Neural cell (in vitro differentiated cells): ENCODE results near the gene SND1. TPM values are rescaled to one million over a fixed set of nuclear protein-coding genes. Genes with fewer than 3 reads are reported as not detected.

Experiments
- H2AFZ ChIP-seq: fragments of 200-600, 300-800 bp; sonication (generic), shearing (Covaris generic); 2 replicates; pipeline ENCODE4 v1.6.0; 2014; ENCODE audit warnings: low read depth, mild to moderate bottlenecking, antibody characterized with exemption, low read length, moderate library complexity
- H3F3A ChIP-seq: fragments of 200-600 bp; shearing (Covaris generic); 2 replicates; pipeline ENCODE4 v1.6.1; 2016; ENCODE audit warnings: mild to moderate bottlenecking, moderate library complexity, mixed read lengths, antibody characterized with exemption, low read length; ENCODE audit not compliant: insufficient read depth, poor library complexity, severe bottlenecking
- H3K27ac ChIP-seq: fragments of 200-600, 300-800 bp; sonication (generic), shearing (Covaris generic); 2 replicates; pipeline ENCODE4 v1.5.1; 2014; ENCODE audit warnings: mild to moderate bottlenecking, low read length, moderate library complexity
- H3K27me3 ChIP-seq: fragments of 300-800, 200-600 bp; sonication (generic), shearing (Covaris generic); 2 replicates; pipeline ENCODE4 v1.6.0; 2014; ENCODE audit warnings: mild to moderate bottlenecking, low read depth, low read length, moderate library complexity; ENCODE audit not compliant: insufficient read depth
- H3K36me3 ChIP-seq: fragments of 300-800, 200-600 bp; sonication (generic), shearing (Covaris generic); 2 replicates; pipeline ENCODE4 v1.5.1; 2014; ENCODE audit warnings: mild to moderate bottlenecking, antibody characterized with exemption, low read length, moderate library complexity; ENCODE audit not compliant: insufficient read depth
- H3K4me2 ChIP-seq: fragments of 300-800, 200-600 bp; sonication (generic), shearing (Covaris generic); 2 replicates; pipeline ENCODE4 v1.6.0; 2014; ENCODE audit warnings: mild to moderate bottlenecking, low read length
- H3K4me3 ChIP-seq: fragments of 300-800, 200-600 bp; sonication (generic), shearing (Covaris generic); 2 replicates; pipeline ENCODE4 v1.5.1; 2014; ENCODE audit warnings: mild to moderate bottlenecking, low read length, moderate library complexity
- H3K79me2 ChIP-seq: fragments of 200-600 bp; shearing (Covaris generic); replicated peaks from 2 replicates; pipeline ENCODE4 v1.6.0; 2014; ENCODE audit warnings: mild to moderate bottlenecking, low read length, moderate library complexity; ENCODE audit not compliant: insufficient read depth
- H3K9ac ChIP-seq: fragments of 300-800, 200-600 bp; sonication (generic), shearing (Covaris generic); 2 replicates; pipeline ENCODE4 v1.6.1; 2016; ENCODE audit warnings: mild to moderate bottlenecking, low read length, mixed read lengths
- H3K9me2 ChIP-seq: fragments of 200-600 bp; shearing (Covaris generic); 2 replicates; pipeline ENCODE4 v1.6.1; 2016; ENCODE audit warnings: mild to moderate bottlenecking, low read length, mixed read lengths; ENCODE audit not compliant: insufficient read depth
- H3K9me3 ChIP-seq: fragments of 200-600, 300-800 bp; sonication (generic), shearing (Covaris generic); 2 replicates; pipeline ENCODE4 v1.6.1; 2016; ENCODE audit warnings: mild to moderate bottlenecking, mixed run types, low read length, moderate library complexity, mixed read lengths
- H4K20me1 ChIP-seq: fragments of 200-600 bp; shearing (Covaris generic); 2 replicates; pipeline ENCODE4 v1.6.1; 2016; ENCODE audit warnings: mild to moderate bottlenecking, mixed run types; ENCODE audit not compliant: insufficient read depth
- EP300 ChIP-seq: fragments of 450-650 bp; conservative IDR thresholded peaks from 2 replicates; pipeline ENCODE4 v1.6.1; 2014; ENCODE audit warnings: antibody characterized with exemption, mild to moderate bottlenecking, moderate library complexity; ENCODE audit not compliant: poor library complexity, severe bottlenecking
- EZH2 ChIP-seq: fragments of 200-600, 300-800 bp; shearing (Covaris generic), sonication (generic); IDR thresholded peaks from 2 replicates; pipeline ENCODE4 v1.6.1; 2014; ENCODE audit warnings: antibody characterized with exemption, low read length, borderline replicate concordance, mild to moderate bottlenecking; ENCODE audit not compliant: insufficient read depth, poor library complexity, severe bottlenecking
- MXI1 ChIP-seq: fragments of 450-650 bp; conservative IDR thresholded peaks from 2 replicates; pipeline ENCODE4 v1.6.1; 2014; ENCODE audit warnings: antibody characterized with exemption, mild to moderate bottlenecking; ENCODE audit not compliant: poor library complexity, severe bottlenecking
- POLR2AphosphoS5 ChIP-seq: IDR thresholded peaks from 2 replicates; pipeline ENCODE4 v1.6.1; 2012
- RAD21 ChIP-seq: fragments of 450-650 bp; conservative IDR thresholded peaks from 2 replicates; pipeline ENCODE4 v1.6.1; 2014; ENCODE audit warnings: antibody characterized with exemption, mild to moderate bottlenecking, moderate library complexity
- SMC3 ChIP-seq: fragments of 450-650 bp; conservative IDR thresholded peaks from 2 replicates; pipeline ENCODE4 v1.6.1; 2014; ENCODE audit warnings: antibody characterized with exemption, mild to moderate bottlenecking, moderate library complexity; ENCODE audit not compliant: poor library complexity
- TAF1 ChIP-seq: IDR thresholded peaks from 2 replicates; pipeline ENCODE4 v1.6.1; 2012; ENCODE audit warnings: low read depth
- polyA plus RNA-seq: library from polyadenylated mRNA; depleted of rRNA; stranded (reverse); fragments of >200 nt; gene quantifications from 2 replicates; pipeline ENCODE4 v1.2.3, GENCODE V29; 2014
- TF ChIP-seq, protein P1 (sequence below): fragments of 450-650 bp; IDR thresholded peaks from 2 replicates; pipeline ENCODE4 v1.5.1; 2014; ENCODE audit warnings: antibody characterized with exemption, mild to moderate bottlenecking, moderate library complexity; ENCODE audit not compliant: poor library complexity, severe bottlenecking
- TF ChIP-seq, protein P2 (sequence below): IDR thresholded peaks from 2 replicates; pipeline ENCODE4 v1.6.1; 2012; ENCODE audit warnings: borderline replicate concordance

Gene SND1
- polyA plus RNA-seq, 1 donor from 2014 or later: 37.4 TPM

DNA sequence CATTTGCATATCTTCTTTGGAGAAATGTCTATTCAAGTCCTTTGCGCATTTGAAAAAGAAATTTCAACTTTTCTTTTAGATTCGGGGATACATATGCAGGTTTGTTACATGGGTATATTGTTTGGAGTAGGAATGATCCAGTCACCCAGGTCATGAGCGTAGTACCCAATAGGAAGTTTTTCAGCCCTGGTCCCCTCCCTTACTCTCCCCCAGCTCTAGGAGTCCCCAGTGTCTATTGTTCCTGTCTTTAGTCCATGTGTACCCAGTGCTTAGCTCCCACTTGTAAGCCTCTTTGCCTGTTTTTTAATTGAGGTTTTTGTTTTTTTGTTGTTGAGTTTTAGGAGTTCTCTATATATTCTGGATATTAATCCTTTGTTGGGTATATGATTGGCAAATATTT lies 63.3 kb downstream of the SND1 start:
- no peak overlapping the region for H3K4me2 ChIP-seq
- no peaks in the 10 kb centered on the region for H3K79me2 ChIP-seq
- no peaks in the 10 kb centered on the region for H3K36me3 ChIP-seq
- TF ChIP-seq EZH2 (no peak), SMC3 (no peak), TAF1 (no peak), RAD21 (no peak), POLR2AphosphoS5 (no peak), EP300 (no peak), MXI1 (no peak)
- TF ChIP-seq, protein P1, sequence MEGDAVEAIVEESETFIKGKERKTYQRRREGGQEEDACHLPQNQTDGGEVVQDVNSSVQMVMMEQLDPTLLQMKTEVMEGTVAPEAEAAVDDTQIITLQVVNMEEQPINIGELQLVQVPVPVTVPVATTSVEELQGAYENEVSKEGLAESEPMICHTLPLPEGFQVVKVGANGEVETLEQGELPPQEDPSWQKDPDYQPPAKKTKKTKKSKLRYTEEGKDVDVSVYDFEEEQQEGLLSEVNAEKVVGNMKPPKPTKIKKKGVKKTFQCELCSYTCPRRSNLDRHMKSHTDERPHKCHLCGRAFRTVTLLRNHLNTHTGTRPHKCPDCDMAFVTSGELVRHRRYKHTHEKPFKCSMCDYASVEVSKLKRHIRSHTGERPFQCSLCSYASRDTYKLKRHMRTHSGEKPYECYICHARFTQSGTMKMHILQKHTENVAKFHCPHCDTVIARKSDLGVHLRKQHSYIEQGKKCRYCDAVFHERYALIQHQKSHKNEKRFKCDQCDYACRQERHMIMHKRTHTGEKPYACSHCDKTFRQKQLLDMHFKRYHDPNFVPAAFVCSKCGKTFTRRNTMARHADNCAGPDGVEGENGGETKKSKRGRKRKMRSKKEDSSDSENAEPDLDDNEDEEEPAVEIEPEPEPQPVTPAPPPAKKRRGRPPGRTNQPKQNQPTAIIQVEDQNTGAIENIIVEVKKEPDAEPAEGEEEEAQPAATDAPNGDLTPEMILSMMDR: no peak
- TF ChIP-seq, protein P2, sequence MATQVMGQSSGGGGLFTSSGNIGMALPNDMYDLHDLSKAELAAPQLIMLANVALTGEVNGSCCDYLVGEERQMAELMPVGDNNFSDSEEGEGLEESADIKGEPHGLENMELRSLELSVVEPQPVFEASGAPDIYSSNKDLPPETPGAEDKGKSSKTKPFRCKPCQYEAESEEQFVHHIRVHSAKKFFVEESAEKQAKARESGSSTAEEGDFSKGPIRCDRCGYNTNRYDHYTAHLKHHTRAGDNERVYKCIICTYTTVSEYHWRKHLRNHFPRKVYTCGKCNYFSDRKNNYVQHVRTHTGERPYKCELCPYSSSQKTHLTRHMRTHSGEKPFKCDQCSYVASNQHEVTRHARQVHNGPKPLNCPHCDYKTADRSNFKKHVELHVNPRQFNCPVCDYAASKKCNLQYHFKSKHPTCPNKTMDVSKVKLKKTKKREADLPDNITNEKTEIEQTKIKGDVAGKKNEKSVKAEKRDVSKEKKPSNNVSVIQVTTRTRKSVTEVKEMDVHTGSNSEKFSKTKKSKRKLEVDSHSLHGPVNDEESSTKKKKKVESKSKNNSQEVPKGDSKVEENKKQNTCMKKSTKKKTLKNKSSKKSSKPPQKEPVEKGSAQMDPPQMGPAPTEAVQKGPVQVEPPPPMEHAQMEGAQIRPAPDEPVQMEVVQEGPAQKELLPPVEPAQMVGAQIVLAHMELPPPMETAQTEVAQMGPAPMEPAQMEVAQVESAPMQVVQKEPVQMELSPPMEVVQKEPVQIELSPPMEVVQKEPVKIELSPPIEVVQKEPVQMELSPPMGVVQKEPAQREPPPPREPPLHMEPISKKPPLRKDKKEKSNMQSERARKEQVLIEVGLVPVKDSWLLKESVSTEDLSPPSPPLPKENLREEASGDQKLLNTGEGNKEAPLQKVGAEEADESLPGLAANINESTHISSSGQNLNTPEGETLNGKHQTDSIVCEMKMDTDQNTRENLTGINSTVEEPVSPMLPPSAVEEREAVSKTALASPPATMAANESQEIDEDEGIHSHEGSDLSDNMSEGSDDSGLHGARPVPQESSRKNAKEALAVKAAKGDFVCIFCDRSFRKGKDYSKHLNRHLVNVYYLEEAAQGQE: no peak
- no peak overlapping the region for H2AFZ ChIP-seq
- H3F3A ChIP-seq: no peaks in the 10 kb centered on the region
- H4K20me1 ChIP-seq: no peaks in the 10 kb centered on the region
- H3K27me3 ChIP-seq: no peaks in the 10 kb centered on the region
- no peaks in the 10 kb centered on the region for H3K9me2 ChIP-seq
- H3K4me3 ChIP-seq: no peak overlapping the region
- no peaks in the 10 kb centered on the region for H3K9me3 ChIP-seq
- H3K27ac ChIP-seq: no peak overlapping the region
- H3K9ac ChIP-seq: no peak overlapping the region

DNA sequence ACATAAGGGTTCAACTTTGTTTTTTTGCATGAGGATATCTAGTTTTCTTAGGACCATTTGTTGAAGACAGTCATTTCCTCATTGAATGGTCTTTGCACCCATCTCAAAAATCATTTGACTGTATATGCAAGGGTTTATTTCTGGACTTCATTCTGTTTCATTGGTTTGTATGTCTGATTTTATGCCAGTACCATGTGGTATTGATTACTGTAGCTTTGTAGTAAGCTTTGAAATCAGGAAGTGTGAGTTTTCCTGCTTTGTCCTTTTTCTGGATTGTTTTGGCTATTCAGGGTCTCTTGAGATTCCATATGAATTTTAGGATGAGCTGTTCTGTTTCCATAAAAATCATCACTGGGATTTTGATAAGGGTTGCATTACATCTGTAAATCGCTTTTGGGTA lies 63.9 kb downstream of the SND1 start:
- no peak for TF ChIP-seq TAF1
- TF ChIP-seq, protein P1: no peak
- no peak for TF ChIP-seq SMC3
- TF ChIP-seq EP300: no peak
- Histone ChIP-seq H4K20me1 (no peaks in the 10 kb centered on the region), H3K9me3 (no peaks in the 10 kb centered on the region), H3K9ac (no peak overlapping the region), H3F3A (no peaks in the 10 kb centered on the region), H2AFZ (no peak overlapping the region), H3K4me2 (no peak overlapping the region), H3K27ac (no peak overlapping the region), H3K36me3 (no peaks in the 10 kb centered on the region), H3K27me3 (no peaks in the 10 kb centered on the region), H3K79me2 (no peaks in the 10 kb centered on the region), H3K9me2 (no peaks in the 10 kb centered on the region), H3K4me3 (no peak overlapping the region)
